ENCODE results near the gene KIF6.

KIF6 gene

GRCh38 chr6:39347906-39348585 is 377.2 kb downstream of the KIF6 start:
- peak; percentile 88 for DNase-seq (ENCODE audit: low spot score)

DNA sequence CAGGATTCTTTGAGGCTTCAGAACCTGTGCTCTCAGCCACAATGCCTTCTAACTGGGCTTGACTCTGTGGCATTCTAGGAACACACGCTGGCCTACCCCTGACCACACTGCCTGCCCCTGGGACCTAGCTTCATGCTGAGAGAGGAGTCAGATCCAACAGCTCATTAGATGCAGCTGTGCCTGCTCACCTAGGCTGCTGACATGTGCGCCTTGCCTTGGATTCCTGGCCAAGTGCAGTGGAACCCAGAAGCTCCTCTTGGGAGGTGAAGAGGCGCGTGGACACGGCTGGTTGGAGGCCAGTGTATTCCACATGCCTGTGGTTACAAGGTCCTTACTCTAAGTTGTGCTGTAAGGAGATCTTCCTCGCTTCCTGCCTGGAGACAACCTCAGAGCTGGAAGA is 378.0 kb downstream of the KIF6 start:
- DNase-seq (ENCODE audit: low spot score) = no peak

DNA sequence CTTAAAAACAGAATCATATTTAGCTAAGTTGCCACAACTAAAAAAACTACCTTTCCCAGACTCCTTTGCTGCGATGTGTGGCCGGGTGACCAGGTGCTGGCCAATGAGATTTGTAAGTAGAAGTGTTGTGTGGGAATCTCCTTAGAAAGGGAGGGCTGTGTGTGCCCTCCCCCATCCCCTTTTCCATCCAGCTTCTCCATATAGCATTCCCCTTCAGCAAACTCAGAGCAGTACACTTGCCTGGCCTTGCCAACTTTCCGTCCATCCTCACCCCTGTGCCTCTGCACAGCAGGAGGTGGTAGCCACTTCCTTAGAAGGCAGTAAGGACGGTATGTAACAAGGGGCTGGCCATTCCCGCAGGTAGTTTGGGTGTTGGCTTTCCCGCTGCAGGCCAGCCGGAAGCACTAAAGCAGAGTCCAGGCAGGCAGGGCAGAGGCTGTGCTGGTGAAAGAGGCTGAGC is 380.4 kb downstream of the KIF6 start:
- DNase-seq (ENCODE audit: low spot score) = peak; percentile 57

GRCh38 chr6:39343396-39343870 is 381.8 kb downstream of the KIF6 start:
- DNase-seq (ENCODE audit: low spot score) = no peak

GRCh38 chr6:39342692-39343395 is 382.4 kb downstream of the KIF6 start:
- no peak for DNase-seq (ENCODE audit: low spot score)

DNA sequence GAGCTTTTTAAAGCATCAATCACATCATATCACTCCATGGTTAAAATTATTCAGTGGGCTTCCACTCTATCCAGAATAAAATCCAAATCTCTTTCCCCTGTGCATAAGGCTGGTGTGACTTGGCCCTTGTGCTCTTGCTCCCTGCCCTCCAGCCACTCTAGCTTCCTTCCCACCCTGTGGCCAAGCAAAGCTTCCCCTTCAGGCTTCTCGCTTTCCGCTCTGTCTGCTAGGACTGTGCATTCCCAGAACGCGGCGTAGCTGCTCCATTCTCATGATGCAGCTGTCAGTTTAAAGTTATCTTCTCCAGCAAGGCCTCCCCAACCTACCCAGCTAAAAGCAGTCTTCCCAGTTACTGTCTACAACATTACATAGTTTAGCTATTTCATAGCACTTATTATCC is 383.3 kb downstream of the KIF6 start:
- no peak for DNase-seq (ENCODE audit: low spot score)

DNA sequence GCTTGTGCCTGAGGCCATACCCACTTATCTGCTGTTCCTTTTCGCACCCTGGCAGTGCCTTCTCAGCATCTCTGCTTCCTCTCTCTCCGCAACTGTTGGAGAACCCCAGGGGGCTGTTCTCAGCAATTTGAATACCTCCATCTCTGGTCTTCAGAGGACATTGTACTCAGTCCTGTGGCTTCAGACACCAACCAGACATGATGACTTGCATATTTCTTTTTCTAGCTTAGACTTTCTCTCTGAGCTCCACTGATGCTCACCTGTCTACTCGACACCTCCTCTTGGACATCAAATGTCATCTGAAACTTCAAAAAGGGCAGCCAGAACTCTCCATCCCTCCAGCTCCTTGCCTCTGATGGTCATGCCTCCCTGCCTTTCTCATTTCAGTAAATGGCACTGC is 383.9 kb downstream of the KIF6 start:
- DNase-seq (ENCODE audit: low spot score) = no peak

DNA sequence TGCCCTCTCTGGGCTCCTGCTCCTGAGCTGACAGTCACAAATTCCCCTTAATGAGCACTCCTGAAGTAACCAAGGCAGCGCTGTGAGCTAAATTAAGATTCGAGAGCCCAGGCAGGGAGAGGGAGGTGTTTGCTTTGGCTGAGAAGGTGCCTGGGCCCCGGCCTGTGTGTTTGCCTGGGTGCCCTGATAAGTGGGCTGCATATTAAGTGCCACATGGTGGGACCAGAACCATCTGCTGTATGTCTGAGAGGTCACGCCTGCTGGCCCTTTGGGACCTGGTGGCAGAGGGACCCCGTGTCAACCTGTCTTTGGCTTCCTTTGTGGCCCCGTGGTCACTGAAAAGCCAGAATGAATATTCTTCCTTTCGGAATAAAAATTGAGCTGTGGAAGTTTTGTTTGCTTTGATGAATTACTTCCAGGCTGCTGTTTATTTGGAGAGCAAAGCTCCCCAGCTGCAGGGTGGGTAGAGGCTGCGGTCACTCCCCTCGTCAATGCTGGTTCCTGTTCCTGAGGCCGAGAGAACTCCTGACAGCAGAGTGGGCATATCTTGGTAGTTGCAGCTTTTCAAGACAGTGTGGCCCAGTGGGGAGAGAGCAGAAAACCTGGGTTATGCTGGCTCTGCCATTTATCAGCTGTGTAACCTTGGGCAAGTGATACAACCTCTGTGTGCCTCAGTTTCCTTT is 385.2 kb downstream of the KIF6 start:
- no peak for DNase-seq (ENCODE audit: low spot score)

DNA sequence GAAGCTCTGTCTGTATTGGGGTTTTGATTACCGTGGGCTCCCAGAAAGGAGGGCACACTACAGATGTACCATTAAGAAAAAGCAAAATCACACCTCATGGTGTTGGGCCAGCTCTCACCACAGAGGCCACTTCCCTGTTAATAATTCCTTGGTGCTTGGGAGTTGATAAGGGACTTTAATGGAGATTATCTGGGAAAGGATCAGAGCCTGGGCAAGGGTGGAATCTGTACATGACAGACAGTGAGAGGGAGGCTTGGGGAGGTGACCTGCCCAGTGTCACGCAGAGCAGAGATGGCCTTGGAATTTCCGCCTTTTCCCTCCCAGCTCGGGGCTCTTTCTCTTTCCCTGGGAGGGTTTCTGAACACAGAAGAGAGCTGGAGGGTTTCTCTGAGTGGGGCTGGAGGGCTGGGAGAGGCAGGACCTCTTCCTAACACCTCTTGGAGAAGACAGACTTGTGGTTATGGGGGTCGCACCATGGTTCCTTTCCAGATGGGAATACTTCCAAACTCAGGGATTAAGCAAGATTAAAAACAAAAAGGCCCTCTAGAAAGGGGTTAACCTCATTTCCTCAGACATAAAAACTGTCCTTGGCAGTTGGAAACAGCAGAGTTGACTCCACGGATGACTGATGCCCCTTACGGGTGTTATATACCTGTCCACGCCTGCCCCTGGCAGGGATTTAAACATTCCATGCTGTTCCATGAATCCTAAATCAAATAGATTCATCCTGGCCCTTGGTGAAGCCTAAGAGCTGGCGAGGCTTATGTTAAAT is 385.9 kb downstream of the KIF6 start:
- no peak for DNase-seq (ENCODE audit: low spot score)

- no peak for DNase-seq (ENCODE audit: low spot score)
These were observed 386.8 kb downstream of the KIF6 start for GRCh38 chr6:39338397-39338796.

DNA sequence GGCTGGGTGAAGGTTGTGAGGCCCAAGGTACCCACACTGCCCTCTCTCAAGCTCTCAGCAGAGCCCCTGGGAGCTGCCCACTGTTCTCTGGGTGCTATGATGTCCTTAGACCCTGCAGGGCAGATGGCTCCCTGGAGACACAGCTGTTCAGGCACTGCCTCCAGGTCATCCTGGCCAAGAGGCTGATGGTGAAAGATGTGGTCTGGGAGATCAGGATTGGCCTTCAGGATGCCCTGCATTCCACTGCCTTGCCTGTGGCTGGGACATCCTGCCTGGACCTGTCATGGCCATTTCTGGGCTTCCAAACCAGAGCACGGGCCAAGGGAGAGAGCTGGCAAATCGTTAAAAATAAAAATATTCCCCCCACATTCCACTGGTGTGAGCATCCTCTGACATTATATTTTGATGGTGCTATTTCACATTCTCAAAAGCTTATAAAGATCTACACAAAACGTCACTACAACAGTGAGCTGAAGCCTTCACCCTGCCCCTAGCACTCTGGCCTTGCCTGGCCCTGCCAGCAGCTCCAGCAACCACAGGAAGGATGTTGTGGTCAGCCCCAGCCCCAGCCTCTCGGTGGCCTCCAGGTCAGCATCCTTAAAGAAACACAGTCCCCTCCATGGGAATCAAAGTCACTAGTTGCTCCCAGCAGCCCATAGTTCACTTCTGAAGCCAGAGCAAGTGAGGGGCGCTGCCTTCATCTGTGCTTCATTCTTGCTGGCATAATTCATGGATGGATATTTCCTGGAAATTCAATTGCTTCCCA is 389.2 kb downstream of the KIF6 start:
- DNase-seq (ENCODE audit: low spot score) = peak; percentile 49

DNA sequence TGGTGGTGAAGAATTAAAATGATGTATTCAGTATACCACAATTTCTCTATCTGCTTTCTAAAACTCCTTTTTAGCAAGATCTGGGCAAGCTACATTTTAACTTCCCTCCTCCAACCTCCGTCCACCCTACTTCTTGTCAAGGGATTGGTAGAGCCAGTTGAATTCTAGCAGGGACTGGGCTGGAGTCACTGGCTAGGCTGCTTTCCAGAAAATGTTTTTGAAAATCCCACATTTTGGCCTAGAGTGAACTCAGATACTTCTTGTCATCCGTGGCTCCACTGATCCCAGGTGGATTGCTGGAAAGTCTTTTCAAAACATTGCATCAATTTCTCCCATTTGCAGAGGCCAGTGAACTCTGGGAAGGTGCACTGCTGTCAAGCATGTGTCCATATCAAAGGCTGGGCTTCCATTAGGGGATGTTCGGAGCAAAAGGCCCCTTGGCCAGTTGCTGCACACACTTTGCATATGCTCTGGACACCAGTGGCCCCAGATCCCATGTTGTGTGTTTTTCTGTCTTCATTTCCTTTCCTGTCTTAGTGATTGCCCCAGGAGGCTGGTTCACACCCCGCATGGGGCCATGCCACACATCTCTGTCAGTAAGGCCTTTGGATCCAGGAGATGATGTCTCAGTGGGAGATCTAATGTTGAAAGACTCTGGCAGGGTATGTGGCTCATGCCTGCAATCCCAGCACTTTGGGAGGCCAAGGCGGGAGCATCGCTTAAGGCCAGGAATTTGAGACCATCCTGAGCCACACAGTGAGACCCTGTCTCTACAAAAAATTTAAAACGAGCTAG is 391.4 kb downstream of the KIF6 start:
- DNase-seq (ENCODE audit: low spot score) = no peak

GRCh38 chr6:39330476-39330875 is 394.7 kb downstream of the KIF6 start:
- DNase-seq (ENCODE audit: low spot score) = no peak

DNA sequence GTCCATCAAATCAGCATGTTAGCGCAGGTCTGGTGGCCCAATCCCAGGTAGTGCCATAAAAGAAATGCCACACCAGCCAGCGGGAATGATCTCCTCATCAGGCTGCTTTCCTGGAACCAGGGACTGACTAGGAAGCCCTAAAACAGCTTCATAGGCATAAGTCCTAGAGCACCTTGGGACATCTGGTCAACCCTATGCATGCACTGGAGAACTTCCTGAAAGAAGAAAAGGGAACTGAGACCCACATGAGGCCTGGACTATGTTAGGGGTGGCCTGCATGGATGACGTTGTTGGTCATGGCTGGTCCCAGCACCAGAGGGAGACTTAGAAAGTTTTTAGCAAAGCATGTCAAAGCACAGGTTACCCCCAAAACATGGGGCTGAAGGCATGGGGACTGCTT is 395.2 kb downstream of the KIF6 start:
- no peak for DNase-seq (ENCODE audit: low spot score)

GRCh38 chr6:39328066-39328465 is 397.1 kb downstream of the KIF6 start:
- DNase-seq (ENCODE audit: low spot score) = no peak

DNA sequence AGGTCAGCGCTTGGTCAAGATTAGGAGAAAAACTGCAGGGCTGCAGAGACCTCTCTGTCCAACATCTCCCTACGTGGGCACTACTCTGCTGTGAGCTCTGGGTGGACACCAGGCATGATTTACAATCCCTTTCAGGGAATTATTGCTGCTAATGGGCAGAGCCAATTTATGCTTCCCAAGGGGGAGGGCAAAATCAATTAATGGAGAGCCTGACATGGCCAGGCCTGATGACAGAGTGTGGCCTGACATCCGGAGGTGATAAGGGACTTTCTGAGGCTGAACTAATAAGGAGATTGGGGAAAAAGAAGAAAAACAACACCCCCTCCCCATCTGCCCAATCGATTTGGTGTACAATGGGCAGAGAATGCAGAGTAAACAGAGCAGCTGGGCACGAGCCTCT is 397.7 kb downstream of the KIF6 start:
- no peak for DNase-seq (ENCODE audit: low spot score)

DNA sequence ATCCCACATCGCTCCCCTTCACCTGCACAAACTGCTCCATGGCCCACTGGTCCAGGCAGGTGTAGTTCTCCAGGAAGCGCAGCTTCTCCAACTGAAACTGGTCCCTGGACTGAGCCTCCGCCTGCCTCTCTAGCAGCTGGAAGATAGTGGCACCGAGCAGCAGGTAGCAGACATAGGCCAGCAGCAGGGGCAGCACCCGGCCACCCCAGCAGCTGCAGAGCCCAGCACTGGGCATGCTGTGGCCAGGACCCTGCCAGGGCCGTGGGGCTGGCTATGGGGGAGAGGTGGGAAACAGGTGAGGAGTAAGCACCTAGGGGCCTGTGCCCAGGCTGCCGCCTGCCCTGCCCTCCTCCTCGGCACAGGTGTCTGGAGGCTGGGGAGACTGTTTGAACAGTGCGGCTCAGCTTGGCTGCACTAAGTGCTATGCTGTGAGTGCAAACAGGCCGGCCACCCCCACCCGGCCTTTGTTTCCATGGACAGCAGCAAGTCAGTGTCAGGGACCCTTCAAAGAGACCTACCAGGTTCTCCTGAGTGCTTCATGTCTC is 402.8 kb downstream of the KIF6 start, which contains the start of gene KCNK16:
Gene KCNK16, minus strand, starts transcription at position 397 of the 545 bp plus-strand sequence. Its CDS starts 162 bp downstream, at position 235.
- DNase-seq (ENCODE audit: low spot score) = no peak

DNA sequence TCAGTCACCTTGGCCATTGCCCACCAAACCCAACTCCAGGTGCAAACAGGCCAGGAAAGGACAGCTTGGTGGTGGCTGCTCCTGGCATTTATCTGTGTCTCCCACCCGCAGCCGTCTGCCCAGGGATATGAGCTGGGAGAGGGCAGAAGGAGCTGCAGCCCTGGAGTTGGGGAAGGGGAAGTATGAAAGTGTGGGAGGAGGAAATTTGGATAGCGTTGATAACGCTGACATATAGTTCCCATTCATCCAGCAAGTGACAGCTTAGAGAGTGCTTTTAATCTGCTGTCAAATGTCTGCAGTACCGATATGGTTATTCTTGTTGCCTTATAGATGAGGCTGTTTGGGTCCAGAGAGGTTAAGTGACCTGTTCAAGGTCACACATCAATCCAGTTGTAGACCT is 403.4 kb downstream of the KIF6 start:
- no peak for DNase-seq (ENCODE audit: low spot score)

GRCh38 chr6:39320363-39320984 is 404.7 kb downstream of the KIF6 start:
- no peak for DNase-seq (ENCODE audit: low spot score)
